SK-N-SH (cell line): ENCODE results near the gene OR5L1. TPM values are rescaled to one million over a fixed set of nuclear protein-coding genes. Genes with fewer than 3 reads are reported as not detected.

Experiments
- polyA plus RNA-seq, 3 experiments: library from polyadenylated mRNA; depleted of rRNA; stranded (reverse); fragments of >200 nt; gene quantifications; 2 replicates each; pipeline ENCODE4 v1.2.3, GENCODE V29; 2012

OR5L1 gene
- polyA plus RNA-seq, 1 of the 3 experiments (the other 2 are of a cell fraction) = not detected

Other genes with a start within 250 kb of the OR5L1 start
- gene OR4C16, start 239.2 kb upstream of the OR5L1 start, polyA plus RNA-seq (2012; rRNA removed) = not detected in 2 replicates
- not detected in 2 replicates for gene OR4C11, start 203.7 kb upstream of the OR5L1 start, polyA plus RNA-seq (2012; rRNA removed)
- not detected in 2 replicates for gene OR4P4, start 176.3 kb upstream of the OR5L1 start, polyA plus RNA-seq (2012; rRNA removed)
- gene OR4S2, start 163.0 kb upstream of the OR5L1 start, polyA plus RNA-seq (2012; rRNA removed) = not detected in 2 replicates
- gene OR4C6, start 149.2 kb upstream of the OR5L1 start, polyA plus RNA-seq (2012; rRNA removed) = not detected in 2 replicates
- gene OR5D13, start 37.9 kb upstream of the OR5L1 start, polyA plus RNA-seq (2012; rRNA removed) = not detected in 2 replicates
- not detected in 2 replicates for gene OR5D14, start 15.8 kb upstream of the OR5L1 start, polyA plus RNA-seq (2012; rRNA removed)
- gene OR5D18, start 8.3 kb downstream of the OR5L1 start, polyA plus RNA-seq (2012; rRNA removed) = not detected in 2 replicates
- gene OR5L2, start 15.9 kb downstream of the OR5L1 start, polyA plus RNA-seq (2012; rRNA removed) = not detected in 2 replicates
- not detected in 2 replicates for gene OR5D16, start 27.4 kb downstream of the OR5L1 start, polyA plus RNA-seq (2012; rRNA removed)
- not detected in 2 replicates for gene TRIM51, start 71.9 kb downstream of the OR5L1 start, polyA plus RNA-seq (2012; rRNA removed)
- not detected in 2 replicates for gene OR5W2, start 103.2 kb downstream of the OR5L1 start, polyA plus RNA-seq (2012; rRNA removed)
- not detected in 2 replicates for gene OR5I1, start 125.0 kb downstream of the OR5L1 start, polyA plus RNA-seq (2012; rRNA removed)
- not detected in 2 replicates for gene OR10AG1, start 158.6 kb downstream of the OR5L1 start, polyA plus RNA-seq (2012; rRNA removed)
- not detected in 2 replicates for gene OR5F1, start 183.3 kb downstream of the OR5L1 start, polyA plus RNA-seq (2012; rRNA removed)
- gene OR5AS1, start 216.3 kb downstream of the OR5L1 start, polyA plus RNA-seq (2012; rRNA removed) = not detected in 2 replicates